Brain microvascular endothelial cell (primary cell): ENCODE results near the gene FAM120B.

Experiments used
- DNase-seq: peaks from one replicate; pipeline ENCODE4 v3.0.0-alpha.2; 2020
- H3K27ac ChIP-seq: fragments of 250-450 bp; sonication (Bioruptor Pico); 2 replicates; pipeline ENCODE4 v1.5.1; 2020; ENCODE audit warnings: mild to moderate bottlenecking, moderate library complexity
- H3K27me3 ChIP-seq: fragments of 250-450 bp; sonication (Bioruptor Pico); replicated peaks from 2 replicates; pipeline ENCODE4 v1.5.1; 2020; ENCODE audit warnings: mild to moderate bottlenecking
- H3K36me3 ChIP-seq: fragments of 250-450 bp; sonication (Bioruptor Pico); replicated peaks from 2 replicates; pipeline ENCODE4 v1.5.1; 2020; ENCODE audit warnings: mild to moderate bottlenecking
- H3K4me3 ChIP-seq: 2 replicates; pipeline ENCODE4 v1.5.1; 2011; ENCODE audit warnings: low read depth, mild to moderate bottlenecking, control low read depth, low read length, moderate library complexity
- in situ Hi-C: cut with HindIII; loops from 2 replicates; pipeline ENCODE4 v1.10.0; 2017; ENCODE audit warnings: low sequenced_read_pairs, low pct_ligation_motif_present
- TF ChIP-seq, protein P1 (sequence below): IDR thresholded peaks from 2 replicates; pipeline ENCODE4 v1.5.1; 2011; ENCODE audit warnings: low read depth, mild to moderate bottlenecking, moderate library complexity, low read length, control low read depth, inconsistent platforms; ENCODE audit errors: missing control alignments

Gene FAM120B

GRCh38 chr6:170452767-170453545 is 146.4 kb downstream of the FAM120B start:
- DNase-seq, result no peak
- Histone ChIP-seq H3K36me3 (no peaks in the 10 kb centered on the region), H3K27ac (no peak overlapping the region), H3K27me3 (no peaks in the 10 kb centered on the region), H3K4me3 (no peak overlapping the region)
- in situ Hi-C loops, result no loop called here
- TF ChIP-seq, protein P1, sequence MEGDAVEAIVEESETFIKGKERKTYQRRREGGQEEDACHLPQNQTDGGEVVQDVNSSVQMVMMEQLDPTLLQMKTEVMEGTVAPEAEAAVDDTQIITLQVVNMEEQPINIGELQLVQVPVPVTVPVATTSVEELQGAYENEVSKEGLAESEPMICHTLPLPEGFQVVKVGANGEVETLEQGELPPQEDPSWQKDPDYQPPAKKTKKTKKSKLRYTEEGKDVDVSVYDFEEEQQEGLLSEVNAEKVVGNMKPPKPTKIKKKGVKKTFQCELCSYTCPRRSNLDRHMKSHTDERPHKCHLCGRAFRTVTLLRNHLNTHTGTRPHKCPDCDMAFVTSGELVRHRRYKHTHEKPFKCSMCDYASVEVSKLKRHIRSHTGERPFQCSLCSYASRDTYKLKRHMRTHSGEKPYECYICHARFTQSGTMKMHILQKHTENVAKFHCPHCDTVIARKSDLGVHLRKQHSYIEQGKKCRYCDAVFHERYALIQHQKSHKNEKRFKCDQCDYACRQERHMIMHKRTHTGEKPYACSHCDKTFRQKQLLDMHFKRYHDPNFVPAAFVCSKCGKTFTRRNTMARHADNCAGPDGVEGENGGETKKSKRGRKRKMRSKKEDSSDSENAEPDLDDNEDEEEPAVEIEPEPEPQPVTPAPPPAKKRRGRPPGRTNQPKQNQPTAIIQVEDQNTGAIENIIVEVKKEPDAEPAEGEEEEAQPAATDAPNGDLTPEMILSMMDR, result no peak

GRCh38 chr6:170453586-170454511 is 147.3 kb downstream of the FAM120B start:
- no peaks in the 10 kb centered on the region for H3K36me3 ChIP-seq
- no peaks in the 10 kb centered on the region for H3K27me3 ChIP-seq
- no peak overlapping the region for H3K4me3 ChIP-seq
- in situ Hi-C loops, result no loop called here
- DNase-seq, result no peak
- TF ChIP-seq, protein P1, result no peak
- H3K27ac ChIP-seq, result no peak overlapping the region

DNA sequence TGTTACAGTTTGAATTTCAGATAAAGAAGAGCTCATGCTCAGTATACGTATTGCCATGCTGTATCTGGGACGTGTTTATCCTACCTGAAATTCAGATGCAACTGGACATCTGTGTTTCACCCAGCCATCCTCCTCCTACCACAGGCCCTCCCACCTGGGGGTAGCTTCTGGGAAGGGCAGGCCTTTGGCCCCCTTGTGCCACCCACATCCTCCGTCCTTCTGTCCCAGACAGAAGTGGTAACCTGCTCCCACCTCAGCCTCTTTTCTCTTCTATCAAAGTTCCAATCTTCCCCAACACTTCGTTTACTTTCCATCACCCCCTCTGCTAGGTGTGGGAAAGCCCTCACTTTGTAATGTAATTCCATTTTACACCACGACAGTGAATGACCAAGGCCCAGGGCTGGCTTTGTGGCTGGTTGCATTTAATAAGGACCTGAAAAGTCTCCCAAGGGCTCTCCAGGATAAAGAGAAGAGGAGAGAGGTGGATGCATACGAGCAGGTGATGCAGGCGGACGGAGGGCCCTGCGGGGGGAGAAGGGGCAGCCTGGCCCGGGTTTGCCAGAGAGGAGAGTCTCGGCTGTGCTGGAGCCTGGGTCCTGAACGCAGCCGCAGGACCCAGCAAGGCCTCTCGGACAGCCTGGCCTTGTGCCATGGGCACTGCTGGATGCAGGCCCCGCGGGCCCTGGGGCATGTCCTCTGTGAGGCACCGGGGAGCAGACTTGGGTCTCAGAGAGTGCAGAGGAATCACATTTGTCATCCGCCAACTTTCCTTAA is 148.1 kb downstream of the FAM120B start:
- H3K27ac ChIP-seq, result no peak overlapping the region
- H3K36me3 ChIP-seq, result no peaks in the 10 kb centered on the region
- in situ Hi-C loops, result no loop called here
- H3K27me3 ChIP-seq, result no peaks in the 10 kb centered on the region
- no peak overlapping the region for H3K4me3 ChIP-seq
- TF ChIP-seq, protein P1, result no peak
- no peak for DNase-seq

GRCh38 chr6:170455335-170455979 is 148.9 kb downstream of the FAM120B start:
- H3K27me3 ChIP-seq, result no peaks in the 10 kb centered on the region
- in situ Hi-C loops, result no loop called here
- H3K27ac ChIP-seq, result no peak overlapping the region
- no peaks in the 10 kb centered on the region for H3K36me3 ChIP-seq
- TF ChIP-seq, protein P1, result no peak
- no peak for DNase-seq
- H3K4me3 ChIP-seq, result no peak overlapping the region

DNA sequence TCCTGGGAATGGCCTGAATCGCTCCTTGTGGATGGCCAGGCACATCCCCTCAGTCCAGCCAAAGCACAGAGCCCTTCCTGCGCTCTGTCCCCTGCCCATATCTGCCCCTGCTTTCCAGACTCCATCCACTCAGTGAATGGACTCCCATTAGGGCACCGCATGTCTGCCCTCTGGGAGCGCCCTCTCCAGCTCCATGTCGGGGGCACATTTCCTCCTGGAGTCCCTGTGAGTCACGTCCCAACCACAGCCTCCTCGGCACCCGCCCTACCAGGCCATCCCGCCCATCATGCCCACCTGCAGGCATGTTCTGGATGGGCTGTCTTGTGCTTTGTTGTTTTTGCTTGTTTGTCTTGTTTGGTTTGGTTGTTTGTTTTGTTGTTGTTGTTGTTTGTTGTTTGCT is 149.8 kb downstream of the FAM120B start:
- no peak for DNase-seq
- in situ Hi-C loops, result no loop called here
- TF ChIP-seq, protein P1, result no peak
- Histone ChIP-seq H3K27me3 (no peaks in the 10 kb centered on the region), H3K4me3 (no peak overlapping the region), H3K36me3 (no peaks in the 10 kb centered on the region), H3K27ac (no peak overlapping the region)
